ENCODE measurements around the gene TMEM164.

TMEM164 gene

GRCh38 chrX:110145854-110146253 lies 142.9 kb downstream of the TMEM164 start:
- no peak overlapping the region for H2AFZ ChIP-seq (ENCODE audit: low read length)

DNA sequence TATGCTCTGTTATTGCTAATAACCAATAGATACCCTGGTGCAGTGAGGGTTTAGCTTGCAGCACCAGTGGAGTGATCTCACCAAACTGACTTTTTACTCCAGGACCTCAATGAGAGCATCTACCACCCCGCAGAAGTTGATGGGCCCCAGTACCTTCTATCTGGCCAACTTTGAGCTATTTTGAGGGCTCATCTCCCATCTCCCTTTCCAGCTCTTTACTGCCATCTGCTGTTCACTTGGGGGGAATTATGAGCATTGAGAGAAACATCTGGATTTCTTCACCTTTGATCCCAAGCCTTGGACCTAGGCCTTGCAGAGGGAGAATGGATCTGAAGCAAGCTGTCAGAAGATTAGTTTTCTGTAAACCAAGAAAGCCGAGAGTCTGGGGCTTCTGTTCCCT lies 143.6 kb downstream of the TMEM164 start:
- TF ChIP-seq CTCF (IDR thresholded peaks at IDR 0.05; ENCODE audit: low read length) (peak; percentile 73), EZH2 (optimal IDR thresholded peaks at IDR 0.05; ENCODE audit: low read depth, low read length) (no peak), EZH2phosphoT487 (IDR thresholded peaks at IDR 0.05; ENCODE audit: low read length) (no peak)
- no peak overlapping the region for H3K27ac ChIP-seq (ENCODE audit: low read length)
- H3F3A ChIP-seq (ENCODE audit: insufficient read depth, low read length) = peaks cover 9% of the 10 kb centered on the region; the same call in 1 of the 2 replicates
- no peaks in the 10 kb centered on the region for H3K36me3 ChIP-seq (replicated peaks; ENCODE audit: insufficient read depth, low read length)
- no peak overlapping the region for H3K4me2 ChIP-seq (ENCODE audit: low read depth, low read length)
- no peak overlapping the region for H3K4me3 ChIP-seq (ENCODE audit: low read length)
- no peaks in the 10 kb centered on the region for H3K79me2 ChIP-seq (ENCODE audit: low read length)
- peaks cover 25% of the 10 kb centered on the region for H3K4me1 ChIP-seq (ENCODE audit: low read length)
- no peaks in the 10 kb centered on the region for H3K27me3 ChIP-seq (replicated peaks; ENCODE audit: insufficient read depth, low read length)
- no peak overlapping the region for H2AFZ ChIP-seq (ENCODE audit: low read length)
- no peaks in the 10 kb centered on the region for H3K9me3 ChIP-seq (replicated peaks; ENCODE audit: insufficient read depth, low read length)
- no peaks in the 10 kb centered on the region for H4K20me1 ChIP-seq (ENCODE audit: insufficient read depth, low read length)
- peak; percentile 48 for DNase-seq
- H3K9ac ChIP-seq (ENCODE audit: low read length) = no peak overlapping the region
- no peaks in the 10 kb centered on the region for H3K9me2 ChIP-seq (replicated peaks; ENCODE audit: insufficient read depth, low read length)

More at GRCh38 chrX:110145854-110146253, 142.9 kb downstream of the TMEM164 start:
- TF ChIP-seq EZH2phosphoT487 (IDR thresholded peaks at IDR 0.05; ENCODE audit: low read length) = no peak
- TF ChIP-seq CTCF (IDR thresholded peaks at IDR 0.05; ENCODE audit: low read length) = peak; percentile 60
- no peaks in the 10 kb centered on the region for H3K27me3 ChIP-seq (replicated peaks; ENCODE audit: insufficient read depth, low read length)
- no peaks in the 10 kb centered on the region for H4K20me1 ChIP-seq (ENCODE audit: insufficient read depth, low read length)
- H3K4me3 ChIP-seq (ENCODE audit: low read length) = no peak overlapping the region
- H3K4me1 ChIP-seq (ENCODE audit: low read length) = peaks cover 25% of the 10 kb centered on the region
- H3K4me2 ChIP-seq (ENCODE audit: low read depth, low read length) = peak overlapping the region; percentile 22; the same call in 1 of the 2 replicates
- no peaks in the 10 kb centered on the region for H3K79me2 ChIP-seq (ENCODE audit: low read length)
- H3K36me3 ChIP-seq (replicated peaks; ENCODE audit: insufficient read depth, low read length) = no peaks in the 10 kb centered on the region
- no peak overlapping the region for H3K9ac ChIP-seq (ENCODE audit: low read length)
- H3K27ac ChIP-seq (ENCODE audit: low read length) = peak overlapping the region; percentile 51; the same call in 1 of the 2 replicates
- peaks cover 9% of the 10 kb centered on the region; the same call in 1 of the 2 replicates for H3F3A ChIP-seq (ENCODE audit: insufficient read depth, low read length)
- peak; percentile 30 for DNase-seq
- H3K9me2 ChIP-seq (replicated peaks; ENCODE audit: insufficient read depth, low read length) = no peaks in the 10 kb centered on the region
- H3K9me3 ChIP-seq (replicated peaks; ENCODE audit: insufficient read depth, low read length) = no peaks in the 10 kb centered on the region

DNA sequence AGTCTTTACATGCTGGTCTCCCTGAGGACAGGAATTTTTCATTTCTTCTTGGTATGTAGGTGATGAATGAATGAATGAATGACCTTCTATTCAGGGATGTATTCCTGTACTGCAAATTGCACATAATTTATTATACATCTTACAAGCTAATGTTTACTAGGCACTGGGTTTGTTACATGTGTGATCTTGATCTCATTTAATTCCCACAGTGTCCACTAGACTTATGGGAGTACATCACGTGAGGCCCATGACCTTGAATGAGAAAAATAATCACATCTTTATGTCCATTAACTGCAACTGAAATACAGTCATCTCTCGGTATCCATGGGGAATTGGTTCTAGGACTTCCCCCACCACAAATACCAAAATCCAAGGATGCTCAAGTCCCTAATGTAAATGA lies 150.3 kb downstream of the TMEM164 start:
- Histone ChIP-seq H4K20me1 (ENCODE audit: insufficient read depth, low read length) (no peaks in the 10 kb centered on the region), H3K27ac (ENCODE audit: low read length) (no peak overlapping the region), H2AFZ (ENCODE audit: low read length) (no peak overlapping the region), H3K4me3 (ENCODE audit: low read length) (no peak overlapping the region), H3K9me3 (replicated peaks; ENCODE audit: insufficient read depth, low read length) (no peaks in the 10 kb centered on the region), H3K36me3 (replicated peaks; ENCODE audit: insufficient read depth, low read length) (no peaks in the 10 kb centered on the region), H3K4me1 (ENCODE audit: low read length) (0 out of 2 replicates have a peak, but pooled peaks cover 1% of the 10 kb centered on the region), H3K27me3 (replicated peaks; ENCODE audit: insufficient read depth, low read length) (no peaks in the 10 kb centered on the region), H3K79me2 (ENCODE audit: low read length) (0 out of 2 replicates have a peak, but pooled peaks cover 4% of the 10 kb centered on the region), H3K9me2 (replicated peaks; ENCODE audit: insufficient read depth, low read length) (no peaks in the 10 kb centered on the region), H3K4me2 (ENCODE audit: low read depth, low read length) (no peak overlapping the region), H3K9ac (ENCODE audit: low read length) (no peak overlapping the region), H3F3A (ENCODE audit: insufficient read depth, low read length) (no peaks in the 10 kb centered on the region)
- no peak for DNase-seq
- TF ChIP-seq EZH2phosphoT487 (IDR thresholded peaks at IDR 0.05; ENCODE audit: low read length) = no peak
- TF ChIP-seq EZH2 (optimal IDR thresholded peaks at IDR 0.05; ENCODE audit: low read depth, low read length) = no peak
- no peak for TF ChIP-seq CTCF (IDR thresholded peaks at IDR 0.05; ENCODE audit: low read length)

All from MM.1S (cell line).